GM18519 (cell line): ENCODE data around the gene CHI3L1.

Experiments
- ATAC-seq: cut with Tn5 transposase; IDR thresholded peaks from one replicate; pipeline ENCODE4 v1.9.1; 2021; ENCODE audit warnings: mild to moderate bottlenecking, moderate library complexity; ENCODE audit not compliant: unreplicated experiment, low FRiP score

Gene CHI3L1

GRCh38 chr1:203170625-203171330, 15.7 kb downstream of the CHI3L1 start:
- ATAC-seq = no peak

- no peak for ATAC-seq
Measured at GRCh38 chr1:203169770-203170520, 16.6 kb downstream of the CHI3L1 start.

- no peak for ATAC-seq
Measured at GRCh38 chr1:203168991-203169390, 17.5 kb downstream of the CHI3L1 start.

- no peak for ATAC-seq
Measured at GRCh38 chr1:203168256-203168786, 18.2 kb downstream of the CHI3L1 start.

GRCh38 chr1:203167913-203168200, 18.6 kb downstream of the CHI3L1 start:
- no peak for ATAC-seq

- ATAC-seq = no peak
Measured at GRCh38 chr1:203167026-203167912, 19.2 kb downstream of the CHI3L1 start.

- no peak for ATAC-seq
Measured at GRCh38 chr1:203166192-203166940, 20.1 kb downstream of the CHI3L1 start.

- ATAC-seq = no peak
Measured at GRCh38 chr1:203165800-203166161, 20.7 kb downstream of the CHI3L1 start.

- no peak for ATAC-seq
Measured at GRCh38 chr1:203165101-203165799, 21.3 kb downstream of the CHI3L1 start.

- ATAC-seq = no peak
Measured at GRCh38 chr1:203163891-203164635, 22.4 kb downstream of the CHI3L1 start.

GRCh38 chr1:203162403-203162802, 24.1 kb downstream of the CHI3L1 start:
- ATAC-seq = no peak

GRCh38 chr1:203161703-203162102, 24.8 kb downstream of the CHI3L1 start:
- no peak for ATAC-seq

- ATAC-seq = no peak
Measured at GRCh38 chr1:203161175-203161574, 25.3 kb downstream of the CHI3L1 start.

- no peak for ATAC-seq
Measured at GRCh38 chr1:203159844-203160243, 26.7 kb downstream of the CHI3L1 start.

- no peak for ATAC-seq
Measured at GRCh38 chr1:203158960-203159665, 27.4 kb downstream of the CHI3L1 start.

GRCh38 chr1:203158423-203158822, 28.1 kb downstream of the CHI3L1 start:
- ATAC-seq = no peak

- no peak for ATAC-seq
Measured at GRCh38 chr1:203156280-203156679, 30.2 kb downstream of the CHI3L1 start.

- ATAC-seq = no peak
Measured at GRCh38 chr1:203153989-203154821, 32.3 kb downstream of the CHI3L1 start.
